Panc1 (cell line): Measurements from ENCODE around the gene CADPS2. TPM values are rescaled to one million over a fixed set of nuclear protein-coding genes. Genes with fewer than 3 reads are reported as not detected.

ENCODE experiments used
- ATAC-seq: fragments of 200-7000 bp; cut with Tn5 transposase; 2 replicates; pipeline ENCODE4 v1.9.1; 2020; ENCODE audit warnings: mild to moderate bottlenecking, moderate library complexity
- BruUV-seq: library from RNA; stranded (reverse); fragments of 400-500 nt; replicated peaks from 2 replicates; lab custom pipeline; 2021; lab: Mats Ljungman, UMichigan
- CTCF ChIA-PET: fragments of 300-600 bp; sonication (Branson Sonifier 250); formaldehyde crosslinking; loops from one replicate; lab custom pipeline; 2022; ENCODE audit warnings: antibody characterized with exemption; lab: Charles Lee
- POLR2A ChIA-PET: fragments of 300-600 bp; sonication (Branson Sonifier 250); formaldehyde crosslinking; loops from one replicate; lab custom pipeline; 2022; ENCODE audit warnings: antibody characterized with exemption; lab: Charles Lee
- DNase-seq: peaks from one replicate; pipeline ENCODE4 v3.0.0-alpha.2; 2010; ENCODE audit warnings: low read depth, low spot score
- H3K27ac ChIP-seq: 2 replicates; pipeline ENCODE4 v1.5.1; 2011; ENCODE audit warnings: mild to moderate bottlenecking, low read length, inconsistent platforms
- H3K27me3 ChIP-seq: fragments of 200-500 bp; sonication (Bioruptor generic); 2 replicates; pipeline ENCODE4 v1.6.0; 2014; ENCODE audit warnings: low read length, inconsistent platforms; ENCODE audit not compliant: control insufficient read depth, insufficient read depth
- H3K36me3 ChIP-seq: fragments of 200-500 bp; sonication (Bioruptor generic); 2 replicates; pipeline ENCODE4 v1.5.1; 2014; ENCODE audit warnings: inconsistent platforms, mild to moderate bottlenecking, low read length, moderate library complexity; ENCODE audit not compliant: control insufficient read depth, insufficient read depth
- H3K4me1 ChIP-seq: 2 replicates; pipeline ENCODE4 v1.5.1; 2011; ENCODE audit warnings: inconsistent platforms, mild to moderate bottlenecking, low read length, moderate library complexity; ENCODE audit not compliant: control insufficient read depth, insufficient read depth
- H3K4me3 ChIP-seq, 2 experiments: 2 replicates each; pipeline ENCODE4 v1.5.1; 2011 to 2012; ENCODE audit warnings: low read depth in 2 of 2, low read length in 2 of 2, mild to moderate bottlenecking in 2 of 2, inconsistent platforms in 1 of 2, moderate library complexity in 1 of 2
- H3K9me3 ChIP-seq: fragments of 200-500 bp; sonication (Bioruptor generic); 2 replicates; pipeline ENCODE4 v1.5.1; 2014; ENCODE audit warnings: low read depth, mild to moderate bottlenecking, inconsistent platforms, low read length, moderate library complexity; ENCODE audit not compliant: control insufficient read depth, insufficient read depth
- CTCF ChIP-seq: fragments of 450-650 bp; IDR thresholded peaks from 2 replicates; pipeline ENCODE4 v1.5.1; 2017; ENCODE audit warnings: mild to moderate bottlenecking
- POLR2AphosphoS5 ChIP-seq: IDR thresholded peaks from 2 replicates; pipeline ENCODE4 v1.6.1; 2012; ENCODE audit warnings: mild to moderate bottlenecking, low read depth, low read length, moderate library complexity
- REST ChIP-seq, 2 experiments: IDR thresholded peaks; 2 replicates each; pipeline ENCODE4 v1.6.1; 2011 to 2012; ENCODE audit warnings: low read depth in 2 of 2, control low read depth in 1 of 2, low read length in 1 of 2, mild to moderate bottlenecking in 1 of 2, moderate library complexity in 1 of 2; ENCODE audit not compliant: insufficient read depth in 1 of 2
- SIN3A ChIP-seq: IDR thresholded peaks from 2 replicates; pipeline ENCODE4 v1.6.1; 2012; ENCODE audit warnings: low read depth, mild to moderate bottlenecking, low read length, moderate library complexity, borderline replicate concordance; ENCODE audit not compliant: insufficient read depth
- TCF7L2 ChIP-seq: IDR thresholded peaks from 2 replicates; pipeline ENCODE4 v1.6.1; 2011; ENCODE audit warnings: mild to moderate bottlenecking, low read depth, low read length, inconsistent platforms
- in situ Hi-C: cut with HindIII; loops from 2 replicates; pipeline ENCODE4 v1.10.0; 2016; ENCODE audit warnings: low sequenced_read_pairs, low pct_unique_long_range_greater_than_20kb
- intact Hi-C: fragments of 100-400 bp; cut with micrococcal nuclease; formaldehyde crosslinking; loops from one replicate; pipeline ENCODE4 v1.10.0; 2022; ENCODE audit not compliant: unreplicated experiment
- total RNA-seq: library from RNA; stranded (reverse); gene quantifications from one replicate; pipeline ENCODE4 v1.2.1, GENCODE V29; 2021; ENCODE audit not compliant: unreplicated experiment

The CADPS2 gene
- total RNA-seq, 1 experiment from 2014 or later, result 1.6 TPM

GRCh38 chr7:122556219-122556618, 330.0 kb downstream of the CADPS2 start:
- no peaks in the 10 kb centered on the region for H3K27me3 ChIP-seq
- H3K4me3 ChIP-seq, result no peak overlapping the region
- H3K4me1 ChIP-seq, result no peaks in the 10 kb centered on the region
- intact Hi-C loops, result no loop called here
- H3K9me3 ChIP-seq, result no peaks in the 10 kb centered on the region
- no TSS peak for BruUV-seq
- CTCF ChIA-PET, result no interaction called here
- no peak for ATAC-seq
- no peaks in the 10 kb centered on the region for H3K36me3 ChIP-seq
- POLR2A ChIA-PET, result no interaction called here
- TF ChIP-seq CTCF (no peak), POLR2AphosphoS5 (no peak), TCF7L2 (no peak), SIN3A (no peak), REST (IDR thresholded peaks at IDR 0.05; ENCODE audit: insufficient read depth in 1 of 2, low read depth in 2 of 2, low read length in 1 of 2) (no peak)
- H3K27ac ChIP-seq, result no peak overlapping the region
- no peak for DNase-seq
- in situ Hi-C loops, result no loop called here

GRCh38 chr7:122553761-122554160, 332.5 kb downstream of the CADPS2 start:
- ChIA-PET CTCF (no interaction called here), POLR2A (no interaction called here)
- Histone ChIP-seq H3K9me3 (no peaks in the 10 kb centered on the region), H3K4me1 (no peaks in the 10 kb centered on the region), H3K27ac (no peak overlapping the region), H3K27me3 (no peaks in the 10 kb centered on the region), H3K36me3 (no peaks in the 10 kb centered on the region), H3K4me3 (no peak overlapping the region)
- TF ChIP-seq POLR2AphosphoS5 (no peak), SIN3A (no peak), CTCF (no peak), TCF7L2 (no peak), REST (IDR thresholded peaks at IDR 0.05; ENCODE audit: insufficient read depth in 1 of 2, low read depth in 2 of 2, low read length in 1 of 2) (no peak)
- in situ Hi-C loops (no loop called here), intact Hi-C loops (no loop called here)
- no peak for ATAC-seq
- BruUV-seq, result no TSS peak
- no peak for DNase-seq
